Thoracic aorta (tissue), 2 donors: ENCODE data around the gene HELZ. TPM values are rescaled to one million over a fixed set of nuclear protein-coding genes. Genes with fewer than 3 reads are reported as not detected.

Experiments
- ATAC-seq: fragments of 150-250 bp; one replicate; pipeline ENCODE4 v1.8.0; 2017; ENCODE audit warnings: low read depth; ENCODE audit not compliant: insufficient number of reproducible peaks, low FRiP score
- DNase-seq: peaks from one replicate; pipeline ENCODE4 v3.0.0-alpha.2; 2020; ENCODE audit warnings: low spot score
- H3K27ac ChIP-seq, 2 donors: fragments of 200-600 bp; sonication (generic); 1 replicate in 1 of 2; 2 replicates in 1 of 2; pipeline ENCODE4 v1.5.1; 2016; ENCODE audit warnings: mild to moderate bottlenecking in 2 of 2, moderate library complexity in 2 of 2
- H3K27me3 ChIP-seq: fragments of 200-600 bp; sonication (generic); replicated peaks from 2 replicates; pipeline ENCODE4 v1.6.0; 2016; ENCODE audit warnings: mild to moderate bottlenecking; ENCODE audit not compliant: insufficient read depth
- H3K36me3 ChIP-seq: fragments of 200-600 bp; sonication (generic); one replicate; pipeline ENCODE4 v1.5.1; 2016
- H3K4me1 ChIP-seq, 2 donors: fragments of 200-600 bp; sonication (generic); 1 replicate in 1 of 2; 2 replicates in 1 of 2; pipeline versions ENCODE4 v1.5.1 to v1.6.0; 2016; ENCODE audit warnings: low read depth in 2 of 2, mild to moderate bottlenecking in 1 of 2; ENCODE audit not compliant: control insufficient read depth in 1 of 2
- H3K4me3 ChIP-seq: fragments of 200-600 bp; sonication (generic); 2 replicates; pipeline ENCODE4 v1.5.1; 2016; ENCODE audit warnings: mild to moderate bottlenecking
- H3K9me3 ChIP-seq: fragments of 200-600 bp; sonication (generic); 2 replicates; pipeline ENCODE4 v1.5.1; 2016
- CTCF ChIP-seq: fragments of 200-600 bp; sonication (generic); IDR thresholded peaks from one replicate; pipeline ENCODE4 v1.5.1; 2019; ENCODE audit warnings: antibody characterized with exemption
- total RNA-seq, 2 donors: library from RNA; depleted of rRNA; stranded (reverse); fragments of >200 nt; gene quantifications; one replicate each; pipeline versions ENCODE4 v1.1.0 to v1.2.3, GENCODE V29; 2016

The HELZ gene
- total RNA-seq, 2 donors from 2014 or later: 47.8 to 58.4 TPM

- Histone ChIP-seq H3K27ac (no peak overlapping the region), H3K27me3 (no peaks in the 10 kb centered on the region), H3K9me3 (no peaks in the 10 kb centered on the region), H3K4me1 (peaks cover 2 to 38% of the 10 kb centered on the region in 2 donors), H3K4me3 (no peak overlapping the region), H3K36me3 (no peaks in the 10 kb centered on the region)
- no peak for DNase-seq
- ATAC-seq: no peak
- no peak for TF ChIP-seq CTCF
Measured at GRCh38 chr17:67241719-67242341, 3.2 kb downstream of the HELZ start.

GRCh38 chr17:67239597-67239996 is 5.4 kb downstream of the HELZ start:
- peaks cover 2 to 30% of the 10 kb centered on the region in 2 donors for H3K4me1 ChIP-seq
- H3K27me3 ChIP-seq: no peaks in the 10 kb centered on the region
- ATAC-seq (no peak), DNase-seq (no peak)
- H3K27ac ChIP-seq: no peak overlapping the region
- H3K36me3 ChIP-seq: peaks cover 8% of the 10 kb centered on the region
- no peaks in the 10 kb centered on the region for H3K9me3 ChIP-seq
- no peak for TF ChIP-seq CTCF
- no peak overlapping the region for H3K4me3 ChIP-seq

- ATAC-seq (no peak), DNase-seq (no peak)
- Histone ChIP-seq H3K4me3 (no peak overlapping the region), H3K27me3 (no peaks in the 10 kb centered on the region), H3K9me3 (no peaks in the 10 kb centered on the region), H3K4me1 (peaks cover 2 to 27% of the 10 kb centered on the region in 2 donors), H3K36me3 (peaks cover 8% of the 10 kb centered on the region), H3K27ac (no peak overlapping the region)
- TF ChIP-seq CTCF: no peak
Measured at GRCh38 chr17:67238991-67239390, 6.0 kb downstream of the HELZ start.

- peaks cover under 1 to 5% of the 10 kb centered on the region in 2 donors for H3K4me1 ChIP-seq
- H3K36me3 ChIP-seq: peaks cover 8% of the 10 kb centered on the region
- no peak for TF ChIP-seq CTCF
- no peaks in the 10 kb centered on the region for H3K9me3 ChIP-seq
- H3K27me3 ChIP-seq: no peaks in the 10 kb centered on the region
- no peak overlapping the region for H3K27ac ChIP-seq
- ATAC-seq (no peak), DNase-seq (no peak)
- no peak overlapping the region for H3K4me3 ChIP-seq
Measured at GRCh38 chr17:67232441-67232840, 12.6 kb downstream of the HELZ start.

GRCh38 chr17:67229109-67229955 is 15.7 kb downstream of the HELZ start:
- no peak overlapping the region for H3K4me3 ChIP-seq
- no peaks in the 10 kb centered on the region for H3K9me3 ChIP-seq
- DNase-seq (no peak), ATAC-seq (no peak)
- H3K27me3 ChIP-seq: no peaks in the 10 kb centered on the region
- no peak overlapping the region for H3K27ac ChIP-seq
- TF ChIP-seq CTCF: no peak
- H3K4me1 ChIP-seq: peaks cover 4 to 10% of the 10 kb centered on the region in 2 donors
- no peaks in the 10 kb centered on the region for H3K36me3 ChIP-seq
